LNCAP (cell line): ENCODE data around the gene FAM171A1.

Source experiments
- TF ChIP-seq, protein P1 (sequence below): fragments of 450-650 bp; IDR thresholded peaks from 2 replicates; pipeline ENCODE4 v1.5.1; 2017; ENCODE audit warnings: mild to moderate bottlenecking

Gene FAM171A1

DNA sequence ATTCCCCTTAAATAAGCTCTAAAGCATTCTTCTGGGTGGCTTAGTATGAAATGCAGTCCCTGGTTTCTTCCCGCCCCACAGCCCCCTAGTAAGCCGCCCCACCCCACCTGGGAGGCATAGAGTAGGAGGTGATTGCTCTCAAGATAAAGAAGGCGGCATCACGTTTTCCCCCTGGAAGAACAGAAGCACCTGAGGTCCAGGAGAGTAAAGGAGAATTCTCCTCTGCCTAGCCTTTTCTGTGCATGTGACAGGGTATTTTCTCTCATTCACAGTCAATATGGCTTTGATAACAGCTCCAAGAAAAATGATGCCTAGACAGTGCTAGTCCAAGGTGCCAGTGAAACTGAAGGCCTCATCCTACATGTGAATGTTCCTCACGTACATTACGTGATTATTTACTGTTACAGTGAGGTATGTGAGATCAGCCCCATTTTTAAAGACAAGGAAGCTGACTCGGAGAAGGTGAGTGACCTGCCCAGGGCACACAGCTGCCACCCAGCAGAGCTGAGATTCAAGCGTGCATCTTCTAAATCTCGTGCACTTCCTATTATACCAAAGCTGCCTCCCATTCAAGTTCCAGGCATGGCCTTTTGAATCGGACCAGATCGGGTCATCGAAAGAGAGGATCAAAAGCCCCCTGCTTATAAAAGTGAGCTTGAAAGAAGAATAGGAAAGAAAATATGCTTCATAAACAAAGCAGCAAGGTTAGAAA is 59.4 kb downstream of the FAM171A1 start:
- TF ChIP-seq, protein P1, sequence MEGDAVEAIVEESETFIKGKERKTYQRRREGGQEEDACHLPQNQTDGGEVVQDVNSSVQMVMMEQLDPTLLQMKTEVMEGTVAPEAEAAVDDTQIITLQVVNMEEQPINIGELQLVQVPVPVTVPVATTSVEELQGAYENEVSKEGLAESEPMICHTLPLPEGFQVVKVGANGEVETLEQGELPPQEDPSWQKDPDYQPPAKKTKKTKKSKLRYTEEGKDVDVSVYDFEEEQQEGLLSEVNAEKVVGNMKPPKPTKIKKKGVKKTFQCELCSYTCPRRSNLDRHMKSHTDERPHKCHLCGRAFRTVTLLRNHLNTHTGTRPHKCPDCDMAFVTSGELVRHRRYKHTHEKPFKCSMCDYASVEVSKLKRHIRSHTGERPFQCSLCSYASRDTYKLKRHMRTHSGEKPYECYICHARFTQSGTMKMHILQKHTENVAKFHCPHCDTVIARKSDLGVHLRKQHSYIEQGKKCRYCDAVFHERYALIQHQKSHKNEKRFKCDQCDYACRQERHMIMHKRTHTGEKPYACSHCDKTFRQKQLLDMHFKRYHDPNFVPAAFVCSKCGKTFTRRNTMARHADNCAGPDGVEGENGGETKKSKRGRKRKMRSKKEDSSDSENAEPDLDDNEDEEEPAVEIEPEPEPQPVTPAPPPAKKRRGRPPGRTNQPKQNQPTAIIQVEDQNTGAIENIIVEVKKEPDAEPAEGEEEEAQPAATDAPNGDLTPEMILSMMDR = no peak

DNA sequence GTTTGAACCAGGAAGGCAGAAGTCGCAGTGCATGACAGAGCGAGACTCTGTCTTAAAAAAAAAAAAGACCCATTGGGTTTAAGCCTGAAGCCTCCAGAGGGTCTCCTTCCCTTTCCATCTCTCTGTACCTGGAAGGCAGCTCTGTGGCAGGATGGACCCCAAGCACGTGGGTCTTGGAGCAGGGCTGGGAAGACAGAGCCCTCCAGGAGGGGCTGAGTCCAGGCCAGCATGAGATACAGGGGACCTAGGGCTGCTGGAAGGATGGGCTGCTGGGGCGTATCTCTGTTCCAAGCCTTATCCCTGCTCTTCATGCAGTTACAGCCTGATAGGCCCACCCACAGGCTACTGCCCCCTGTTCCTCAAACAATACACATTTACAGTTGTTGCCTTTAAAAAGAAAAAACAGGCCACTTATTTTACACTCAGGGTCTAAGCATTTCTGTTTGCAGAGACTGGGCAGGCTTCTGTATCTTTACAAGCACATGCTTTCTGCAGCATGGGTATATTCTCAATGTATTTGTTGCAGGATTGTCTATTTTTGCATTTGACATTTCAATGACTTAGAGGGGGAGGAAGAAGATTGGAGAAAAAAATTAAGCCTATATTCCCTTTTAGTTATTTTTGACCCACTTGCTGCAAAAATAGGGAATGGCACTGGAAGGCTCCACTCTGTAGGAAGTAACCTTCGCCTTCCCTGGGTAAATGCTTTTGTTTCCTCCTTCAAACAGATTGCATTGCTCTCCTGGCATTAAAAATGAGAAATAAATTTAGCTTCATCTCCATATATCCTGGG is 60.1 kb downstream of the FAM171A1 start:
- TF ChIP-seq, protein P1 = no peak

DNA sequence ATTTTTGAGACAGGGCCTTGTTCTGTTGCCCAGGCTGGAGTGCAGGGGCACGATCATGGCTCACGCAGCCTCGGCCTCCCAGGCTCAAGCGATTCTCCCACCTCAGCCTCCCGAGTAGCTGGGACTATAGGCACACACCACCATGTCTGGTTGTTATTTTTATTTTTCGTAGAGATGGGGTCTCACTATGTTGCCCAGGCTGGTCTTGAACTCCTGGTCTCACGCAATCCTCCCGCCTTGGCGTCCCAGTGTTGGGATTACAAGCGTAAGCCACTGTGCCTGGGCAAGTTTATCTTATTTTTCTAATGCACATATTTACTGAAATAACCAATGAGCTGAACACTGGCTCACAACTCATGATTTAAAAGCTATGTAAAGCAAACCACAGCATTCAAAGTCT is 61.9 kb downstream of the FAM171A1 start:
- TF ChIP-seq, protein P1 = no peak

DNA sequence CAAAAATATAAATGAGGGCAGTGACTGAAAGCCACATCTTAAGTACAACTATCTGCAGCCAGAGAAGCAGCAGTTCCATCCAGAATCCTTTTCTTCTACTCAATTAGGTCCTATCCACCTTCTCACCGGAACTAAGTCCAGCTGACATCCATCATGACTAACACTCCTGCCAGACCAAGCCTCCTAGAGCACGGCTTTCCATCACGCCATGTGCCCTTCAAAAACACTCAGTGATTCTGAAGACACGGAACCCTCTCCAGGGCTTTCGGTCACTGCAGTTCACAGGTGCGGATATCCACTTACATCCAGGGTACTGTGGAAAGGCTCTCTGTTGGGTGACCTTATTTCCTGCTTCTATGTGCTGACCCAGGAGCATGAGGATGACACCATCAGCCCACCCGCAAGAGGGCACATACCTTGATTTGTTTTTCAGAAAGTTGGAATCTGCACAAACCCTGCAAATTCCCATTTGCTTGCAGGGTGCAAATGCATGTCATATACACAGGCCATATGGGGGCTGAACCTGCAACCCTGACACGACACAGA is 64.3 kb downstream of the FAM171A1 start:
- TF ChIP-seq, protein P1 = no peak

DNA sequence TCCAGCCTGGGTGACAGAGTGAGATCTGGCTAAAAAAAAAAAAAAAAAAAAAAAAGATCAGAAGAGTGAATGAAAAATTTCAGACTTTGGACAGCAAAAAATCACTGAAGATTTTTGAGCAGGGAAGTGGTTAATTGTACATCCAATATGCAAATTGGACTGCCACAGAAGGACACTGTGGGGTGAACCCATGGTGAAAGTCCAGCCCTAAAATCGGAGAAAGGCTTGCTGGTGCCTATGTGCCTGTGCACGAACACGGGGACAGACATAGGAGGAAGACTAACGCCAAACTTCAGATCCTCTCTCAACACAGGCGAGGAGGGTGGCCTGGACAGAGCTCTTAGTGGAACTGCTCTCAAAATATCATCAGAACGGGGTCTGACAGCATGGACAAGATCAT is 65.5 kb downstream of the FAM171A1 start:
- TF ChIP-seq, protein P1 = no peak

DNA sequence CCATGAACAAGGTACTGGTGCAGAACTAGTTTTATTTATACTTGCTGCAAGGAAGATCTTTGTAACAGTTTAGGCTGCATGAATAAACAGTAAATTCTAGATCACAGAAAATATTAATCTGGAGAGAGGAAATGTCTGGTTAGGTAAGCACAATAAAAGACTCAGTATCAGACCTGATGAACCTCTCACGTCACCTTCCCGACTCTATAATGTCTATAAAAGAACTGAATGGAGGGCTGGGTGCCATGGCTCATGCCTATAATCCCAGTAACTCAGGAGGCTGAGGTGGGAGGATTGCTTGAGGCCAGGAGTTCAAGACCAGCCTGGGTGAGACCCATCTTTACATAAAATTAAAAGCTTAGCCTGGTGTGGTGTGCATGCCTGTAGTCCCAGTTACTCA is 65.9 kb downstream of the FAM171A1 start:
- TF ChIP-seq, protein P1 = no peak

DNA sequence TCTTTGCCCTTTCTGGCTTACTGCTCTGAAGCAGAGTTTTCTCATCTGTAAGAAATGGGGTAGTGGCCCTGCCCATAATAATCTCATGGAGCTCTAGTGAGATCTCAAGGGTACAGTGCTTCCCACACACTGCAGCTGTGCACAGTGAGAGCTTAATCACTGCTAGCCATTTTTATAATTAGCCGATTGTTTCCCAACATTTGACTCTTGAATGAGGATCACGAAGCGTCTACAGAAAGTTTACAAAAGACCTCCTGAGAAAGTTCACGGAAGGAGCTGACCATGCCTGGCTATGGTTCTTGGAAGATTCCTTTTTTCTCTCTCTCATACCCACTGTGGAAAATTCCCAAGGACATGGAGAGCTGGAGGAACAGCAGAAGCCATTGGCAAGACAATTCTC is 70.4 kb downstream of the FAM171A1 start:
- TF ChIP-seq, protein P1 = no peak
